Measurements from ENCODE around the gene SMAD7. TPM values are rescaled to one million over a fixed set of nuclear protein-coding genes. Genes with fewer than 3 reads are reported as not detected.

Gene SMAD7
- total RNA-seq, 1 experiment from 2014 or later, result 12.0 TPM

GRCh38 chr18:48876590-48876989 lies 74.2 kb downstream of the SMAD7 start:
- H3K36me3 ChIP-seq (ENCODE audit: insufficient read depth, low read length, poor library complexity, severe bottlenecking), result no peaks in the 10 kb centered on the region
- no peaks in the 10 kb centered on the region for H3K4me1 ChIP-seq (ENCODE audit: insufficient read depth, low read length, poor library complexity, severe bottlenecking)
- no TSS peak for BruUV-seq (replicated peaks)
- intact Hi-C loops (cut with micrococcal nuclease; ENCODE audit: unreplicated experiment), result no loop called here
- H3K27ac ChIP-seq (ENCODE audit: low read depth, low read length, poor library complexity, severe bottlenecking), result no peak overlapping the region
- DNase-seq (ENCODE audit: low spot score), result no peak
- TF ChIP-seq EZH2 (IDR thresholded peaks at IDR 0.05; ENCODE audit: borderline replicate concordance, low read depth, low read length, poor library complexity, severe bottlenecking) (no peak), CTCF (conservative IDR thresholded peaks at IDR 0.05; ENCODE audit: low read depth, low read length) (no peak)
- no peaks in the 10 kb centered on the region for H3K27me3 ChIP-seq (replicated peaks; ENCODE audit: insufficient read depth, low read depth, low read length, poor library complexity)
- POLR2A ChIA-PET (ENCODE audit: low non-redundant PET), result no interaction called here
- no peaks in the 10 kb centered on the region for H3K9me3 ChIP-seq (ENCODE audit: low read depth, low read length, poor library complexity, severe bottlenecking)
- CTCF ChIA-PET, result no interaction called here
- H3K4me3 ChIP-seq (ENCODE audit: low read depth, low read length, poor library complexity, severe bottlenecking), result no peak overlapping the region

GRCh38 chr18:48875942-48876511 lies 74.7 kb downstream of the SMAD7 start:
- H3K27ac ChIP-seq (ENCODE audit: low read depth, low read length, poor library complexity, severe bottlenecking), result no peak overlapping the region
- H3K36me3 ChIP-seq (ENCODE audit: insufficient read depth, low read length, poor library complexity, severe bottlenecking), result no peaks in the 10 kb centered on the region
- no TSS peak for BruUV-seq (replicated peaks)
- TF ChIP-seq EZH2 (IDR thresholded peaks at IDR 0.05; ENCODE audit: borderline replicate concordance, low read depth, low read length, poor library complexity, severe bottlenecking) (no peak), CTCF (conservative IDR thresholded peaks at IDR 0.05; ENCODE audit: low read depth, low read length) (no peak)
- ChIA-PET POLR2A (ENCODE audit: low non-redundant PET) (no interaction called here), CTCF (no interaction called here)
- DNase-seq (ENCODE audit: low spot score), result no peak
- H3K4me1 ChIP-seq (ENCODE audit: insufficient read depth, low read length, poor library complexity, severe bottlenecking), result no peaks in the 10 kb centered on the region
- no peaks in the 10 kb centered on the region for H3K9me3 ChIP-seq (ENCODE audit: low read depth, low read length, poor library complexity, severe bottlenecking)
- H3K4me3 ChIP-seq (ENCODE audit: low read depth, low read length, poor library complexity, severe bottlenecking), result no peak overlapping the region
- intact Hi-C loops (cut with micrococcal nuclease; ENCODE audit: unreplicated experiment), result no loop called here
- H3K27me3 ChIP-seq (replicated peaks; ENCODE audit: insufficient read depth, low read depth, low read length, poor library complexity), result no peaks in the 10 kb centered on the region

GRCh38 chr18:48875314-48875941 lies 75.3 kb downstream of the SMAD7 start:
- no peak for TF ChIP-seq EZH2 (IDR thresholded peaks at IDR 0.05; ENCODE audit: borderline replicate concordance, low read depth, low read length, poor library complexity, severe bottlenecking)
- no peak for TF ChIP-seq CTCF (conservative IDR thresholded peaks at IDR 0.05; ENCODE audit: low read depth, low read length)
- no peak for DNase-seq (ENCODE audit: low spot score)
- no peaks in the 10 kb centered on the region for H3K4me1 ChIP-seq (ENCODE audit: insufficient read depth, low read length, poor library complexity, severe bottlenecking)
- no peaks in the 10 kb centered on the region for H3K9me3 ChIP-seq (ENCODE audit: low read depth, low read length, poor library complexity, severe bottlenecking)
- no TSS peak for BruUV-seq (replicated peaks)
- H3K36me3 ChIP-seq (ENCODE audit: insufficient read depth, low read length, poor library complexity, severe bottlenecking), result no peaks in the 10 kb centered on the region
- H3K27me3 ChIP-seq (replicated peaks; ENCODE audit: insufficient read depth, low read depth, low read length, poor library complexity), result no peaks in the 10 kb centered on the region
- intact Hi-C loops (cut with micrococcal nuclease; ENCODE audit: unreplicated experiment), result no loop called here
- CTCF ChIA-PET, result no interaction called here
- no peak overlapping the region for H3K4me3 ChIP-seq (ENCODE audit: low read depth, low read length, poor library complexity, severe bottlenecking)
- no peak overlapping the region for H3K27ac ChIP-seq (ENCODE audit: low read depth, low read length, poor library complexity, severe bottlenecking)
- POLR2A ChIA-PET (ENCODE audit: low non-redundant PET), result no interaction called here

Measured in A673 (cell line).